Measurements from ENCODE around the gene NTPCR.
A peak's percentile ranks its signal among the peaks of the same experiment; 100 is the strongest.

The NTPCR gene

DNA sequence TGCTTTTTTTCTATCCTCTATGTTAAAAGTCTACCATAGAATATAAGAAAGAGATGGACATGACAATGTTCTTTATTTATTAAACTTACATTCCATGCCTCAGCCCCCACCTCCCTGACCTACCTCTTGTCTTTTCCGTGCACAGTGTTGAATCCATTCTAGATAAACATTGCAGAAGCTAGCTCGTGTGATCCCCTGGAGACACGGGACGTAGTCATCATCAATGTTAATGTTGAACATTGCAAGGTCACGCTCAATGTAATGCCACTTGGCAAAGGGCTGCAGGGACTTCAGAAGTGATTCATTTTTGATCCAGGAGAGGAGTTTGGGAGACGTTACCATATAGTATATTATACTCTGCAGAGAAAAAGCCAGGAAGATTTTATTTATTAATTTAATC is 66.4 kb downstream of the NTPCR start:
- TF ChIP-seq, protein P1, sequence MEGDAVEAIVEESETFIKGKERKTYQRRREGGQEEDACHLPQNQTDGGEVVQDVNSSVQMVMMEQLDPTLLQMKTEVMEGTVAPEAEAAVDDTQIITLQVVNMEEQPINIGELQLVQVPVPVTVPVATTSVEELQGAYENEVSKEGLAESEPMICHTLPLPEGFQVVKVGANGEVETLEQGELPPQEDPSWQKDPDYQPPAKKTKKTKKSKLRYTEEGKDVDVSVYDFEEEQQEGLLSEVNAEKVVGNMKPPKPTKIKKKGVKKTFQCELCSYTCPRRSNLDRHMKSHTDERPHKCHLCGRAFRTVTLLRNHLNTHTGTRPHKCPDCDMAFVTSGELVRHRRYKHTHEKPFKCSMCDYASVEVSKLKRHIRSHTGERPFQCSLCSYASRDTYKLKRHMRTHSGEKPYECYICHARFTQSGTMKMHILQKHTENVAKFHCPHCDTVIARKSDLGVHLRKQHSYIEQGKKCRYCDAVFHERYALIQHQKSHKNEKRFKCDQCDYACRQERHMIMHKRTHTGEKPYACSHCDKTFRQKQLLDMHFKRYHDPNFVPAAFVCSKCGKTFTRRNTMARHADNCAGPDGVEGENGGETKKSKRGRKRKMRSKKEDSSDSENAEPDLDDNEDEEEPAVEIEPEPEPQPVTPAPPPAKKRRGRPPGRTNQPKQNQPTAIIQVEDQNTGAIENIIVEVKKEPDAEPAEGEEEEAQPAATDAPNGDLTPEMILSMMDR (IDR thresholded peaks at IDR 0.05; ENCODE audit: low read depth, low read length), result no peak
- no peak overlapping the region for H3K4me3 ChIP-seq (ENCODE audit: low read depth, low read length)
- in situ Hi-C loops (cut with HindIII; ENCODE audit: low sequenced_read_pairs), result no loop called here
- no peak for DNase-seq (ENCODE audit: low read depth, low spot score)

DNA sequence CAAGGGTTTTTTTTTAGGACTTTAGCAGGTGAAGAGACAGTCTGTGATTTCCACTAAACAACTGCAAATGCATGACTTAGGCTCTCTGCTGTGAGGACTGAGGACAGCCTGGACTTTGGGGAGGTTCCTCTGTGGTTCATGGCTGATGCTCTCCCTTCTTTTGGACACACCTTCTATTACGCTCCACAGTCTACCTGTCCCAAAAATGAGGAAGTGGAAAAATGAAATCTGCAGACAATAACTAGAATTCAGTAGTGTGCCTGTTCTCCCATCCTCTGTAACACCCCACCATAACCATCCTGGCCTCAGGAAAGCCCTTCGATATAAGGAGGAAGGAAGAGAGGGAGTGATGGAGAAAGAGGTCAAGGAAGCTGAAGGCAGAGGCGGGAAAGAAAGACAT is 68.7 kb downstream of the NTPCR start:
- DNase-seq (ENCODE audit: low read depth, low spot score), result no peak
- TF ChIP-seq, protein P1 (IDR thresholded peaks at IDR 0.05; ENCODE audit: low read depth, low read length), result no peak
- H3K4me3 ChIP-seq (ENCODE audit: low read depth, low read length), result no peak overlapping the region
- in situ Hi-C loops (cut with HindIII; ENCODE audit: low sequenced_read_pairs), result no loop called here

DNA sequence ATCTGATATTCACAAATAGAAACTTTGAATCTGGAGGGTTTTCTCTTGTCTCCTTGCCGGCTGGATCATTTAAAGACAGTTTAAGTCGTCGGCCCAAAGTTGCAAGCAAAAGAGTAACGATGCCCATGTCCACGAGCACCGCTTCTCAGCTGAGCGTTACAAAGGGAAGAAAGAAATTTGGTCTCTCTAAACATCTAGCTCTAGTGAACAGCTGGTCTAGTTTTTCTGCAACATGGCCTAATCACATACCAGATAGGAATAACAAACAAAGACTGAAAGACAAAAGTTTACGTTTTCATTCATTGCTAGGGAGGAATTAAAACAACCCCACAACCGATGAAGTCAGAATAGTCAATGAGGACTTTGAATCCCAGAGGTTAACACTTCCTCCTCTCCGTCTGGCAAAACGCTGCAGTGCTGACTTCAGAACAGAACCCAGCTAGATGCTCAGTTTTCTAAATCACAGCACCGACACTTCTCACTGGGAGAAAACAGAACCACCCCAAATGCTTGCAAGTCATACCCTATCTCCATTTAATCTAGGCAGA is 69.4 kb downstream of the NTPCR start:
- DNase-seq (ENCODE audit: low read depth, low spot score), result peak; percentile 18

DNA sequence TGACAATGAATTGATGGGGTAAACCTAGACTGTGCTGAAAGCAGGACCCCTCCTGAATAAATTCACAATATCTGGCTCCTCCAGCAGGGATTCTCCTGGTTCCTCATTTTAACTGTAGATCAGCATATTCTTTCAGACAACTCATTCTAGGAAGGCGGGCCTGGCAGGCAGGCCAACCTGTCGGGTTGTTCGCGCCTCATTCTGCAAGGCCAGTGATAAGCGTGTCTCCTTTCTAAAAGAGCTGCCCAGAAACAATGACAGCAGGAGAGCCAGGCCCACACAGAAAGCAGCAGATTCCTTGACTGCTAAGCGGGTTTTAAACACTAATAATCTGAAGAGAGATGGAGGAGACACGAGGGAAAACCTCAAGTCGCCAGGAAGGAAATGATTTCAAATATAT is 70.0 kb downstream of the NTPCR start:
- TF ChIP-seq, protein P1 (IDR thresholded peaks at IDR 0.05; ENCODE audit: low read depth, low read length), result no peak
- peak; percentile 25 for DNase-seq (ENCODE audit: low read depth, low spot score)
- in situ Hi-C loops (cut with HindIII; ENCODE audit: low sequenced_read_pairs), result no loop called here
- no peak overlapping the region for H3K4me3 ChIP-seq (ENCODE audit: low read depth, low read length)

More for the DNA sequence above, 69.4 kb downstream of the NTPCR start:
- no peak overlapping the region for H3K4me3 ChIP-seq (ENCODE audit: low read depth, low read length)
- in situ Hi-C loops (cut with HindIII; ENCODE audit: low sequenced_read_pairs), result no loop called here
- TF ChIP-seq, protein P1 (IDR thresholded peaks at IDR 0.05; ENCODE audit: low read depth, low read length), result no peak

DNA sequence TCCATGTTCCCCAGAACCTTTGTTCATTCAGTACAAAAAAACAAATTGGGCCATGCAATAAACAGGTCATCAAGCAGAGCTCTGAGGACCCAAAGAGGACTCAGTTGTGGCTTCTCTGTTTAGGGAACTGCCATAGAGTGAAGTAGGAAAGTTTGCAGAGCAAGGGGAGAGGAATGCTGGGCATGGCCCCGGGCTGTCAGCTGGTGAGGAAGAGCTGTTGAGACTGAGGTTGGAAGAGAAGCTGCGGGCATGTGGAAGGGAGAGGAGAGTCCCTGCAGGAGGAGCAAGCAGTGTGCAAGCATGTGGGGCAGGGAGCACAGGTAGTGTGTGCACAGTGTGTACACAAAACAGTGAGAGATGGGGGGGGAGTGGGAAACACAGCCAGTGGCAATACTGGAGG is 71.8 kb downstream of the NTPCR start:
- H3K4me3 ChIP-seq (ENCODE audit: low read depth, low read length), result no peak overlapping the region
- DNase-seq (ENCODE audit: low read depth, low spot score), result no peak
- in situ Hi-C loops (cut with HindIII; ENCODE audit: low sequenced_read_pairs), result no loop called here
- TF ChIP-seq, protein P1 (IDR thresholded peaks at IDR 0.05; ENCODE audit: low read depth, low read length), result no peak

DNA sequence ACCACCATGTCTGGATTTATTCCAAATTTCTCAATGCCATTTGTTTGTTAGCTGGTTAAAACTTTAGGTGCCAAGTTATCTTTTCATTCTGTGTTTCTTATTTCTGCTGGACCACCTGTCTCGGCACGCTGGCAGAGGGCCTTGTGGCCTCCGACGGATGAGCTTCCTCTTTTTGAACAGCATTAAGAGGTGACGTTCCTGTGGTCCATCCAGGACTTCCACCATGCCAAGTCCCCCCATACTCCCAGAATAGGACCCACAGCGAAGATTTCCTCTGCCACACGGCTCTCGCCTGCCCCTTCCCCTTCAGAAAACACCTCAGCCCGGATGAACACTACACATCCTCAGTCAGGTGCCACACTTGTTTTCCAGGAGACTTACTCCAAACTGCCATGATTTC is 73.8 kb downstream of the NTPCR start:
- TF ChIP-seq, protein P1 (IDR thresholded peaks at IDR 0.05; ENCODE audit: low read depth, low read length), result no peak
- DNase-seq (ENCODE audit: low read depth, low spot score), result no peak
- no peak overlapping the region for H3K4me3 ChIP-seq (ENCODE audit: low read depth, low read length)
- in situ Hi-C loops (cut with HindIII; ENCODE audit: low sequenced_read_pairs), result no loop called here

DNA sequence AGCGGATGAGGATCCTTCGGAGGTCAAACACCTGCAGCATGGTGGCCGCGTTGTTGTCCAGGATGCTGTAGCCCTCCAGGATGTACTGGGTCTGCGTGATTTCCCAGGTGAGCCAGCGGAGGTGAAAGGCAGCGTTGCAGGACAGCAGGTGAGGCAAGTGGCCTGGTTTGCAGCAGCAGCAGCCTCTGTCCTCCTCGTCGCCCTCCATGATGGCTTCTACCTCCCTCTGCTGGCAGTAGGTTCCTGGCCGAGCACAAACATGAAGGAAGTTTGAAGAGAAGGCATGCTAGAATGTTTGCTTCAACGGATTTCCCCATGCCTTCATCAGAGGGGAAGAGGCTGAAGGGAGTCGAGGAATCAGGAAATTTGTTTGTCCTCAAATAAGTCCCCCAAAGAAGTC is 74.7 kb downstream of the NTPCR start:
- TF ChIP-seq, protein P1 (IDR thresholded peaks at IDR 0.05; ENCODE audit: low read depth, low read length), result peak; percentile 65
- H3K4me3 ChIP-seq (ENCODE audit: low read depth, low read length), result no peak overlapping the region
- in situ Hi-C loops (cut with HindIII; ENCODE audit: low sequenced_read_pairs), result no loop called here
- peak; percentile 23 for DNase-seq (ENCODE audit: low read depth, low spot score)
